ENCODE data around the gene ADAMTS6.
"Not testable (repeated sequence)": the region's sequence is repeated elsewhere in the genome, so short reads cannot be mapped to it uniquely, and the experiment has no call there.

DNA sequence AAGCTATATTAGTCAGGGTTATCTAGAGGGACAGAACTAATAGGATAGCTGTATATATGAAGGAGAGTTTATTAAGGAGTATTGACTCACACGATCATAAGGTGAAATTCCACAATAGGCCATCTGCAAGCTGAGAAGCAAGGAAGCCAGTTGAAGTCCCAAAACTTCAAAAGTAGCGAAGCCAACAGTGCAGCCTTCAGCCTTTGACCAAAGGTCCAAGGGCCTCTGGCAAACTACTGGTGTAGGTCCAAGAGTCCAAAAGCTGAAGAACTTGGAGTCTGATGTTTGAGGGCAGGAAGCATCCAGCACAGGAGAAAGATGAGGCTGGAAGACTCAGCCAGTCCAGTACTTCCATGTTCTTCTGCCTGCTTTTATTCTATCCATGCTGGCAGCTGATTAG is 5.1 kb upstream of the ADAMTS6 start:
- TF ChIP-seq CTCF, EP300 (IDR thresholded peaks at IDR 0.05): not testable (repeated sequence)
